ENCODE data around the gene CSTF1. TPM values are rescaled to one million over a fixed set of nuclear protein-coding genes. Genes with fewer than 3 reads are reported as not detected.

The CSTF1 gene
- total RNA-seq, 2 donors from 2014 or later, result 35.1 to 40.2 TPM

- H3K4me1 ChIP-seq (replicated peaks), result no peaks in the 10 kb centered on the region
- 61% methylated on average over 4 of the region's 4 CpGs for WGBS
These were observed 38.0 kb downstream of the CSTF1 start for GRCh38 chr20:56430461-56430860.

DNA sequence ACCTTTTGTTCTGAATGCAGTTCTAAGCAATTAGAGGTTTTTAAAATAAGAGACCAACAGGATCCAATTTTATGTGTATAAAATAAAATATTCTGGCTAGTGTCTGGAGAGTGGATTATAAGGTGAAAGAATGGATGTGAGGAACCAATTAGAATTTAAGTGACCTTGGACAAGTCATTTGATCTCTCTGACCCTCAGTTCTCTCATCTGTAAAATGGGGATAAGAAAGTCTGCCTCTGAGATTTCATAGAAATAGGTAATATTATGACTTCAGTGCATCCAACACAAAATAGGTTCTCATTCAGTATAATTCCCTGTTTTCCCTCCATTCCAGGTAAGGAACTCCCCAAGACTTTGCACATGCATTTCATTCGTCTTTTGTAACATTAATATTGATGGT lies 38.5 kb downstream of the CSTF1 start:
- Histone ChIP-seq H3K27me3 (replicated peaks; ENCODE audit: insufficient read depth) (no peaks in the 10 kb centered on the region), H3K9me3 (no peaks in the 10 kb centered on the region), H3K4me3 (no peak overlapping the region), H3K4me1 (replicated peaks) (no peaks in the 10 kb centered on the region), H3K36me3 (no peaks in the 10 kb centered on the region), H3K27ac (no peak overlapping the region)
- intact Hi-C loops (cut with DNase I), result no loop called here
- TF ChIP-seq POLR2A (IDR thresholded peaks at IDR 0.05), result no peak
- TF ChIP-seq POLR2AphosphoS5 (IDR thresholded peaks at IDR 0.05), result no peak
- TF ChIP-seq, protein P1, sequence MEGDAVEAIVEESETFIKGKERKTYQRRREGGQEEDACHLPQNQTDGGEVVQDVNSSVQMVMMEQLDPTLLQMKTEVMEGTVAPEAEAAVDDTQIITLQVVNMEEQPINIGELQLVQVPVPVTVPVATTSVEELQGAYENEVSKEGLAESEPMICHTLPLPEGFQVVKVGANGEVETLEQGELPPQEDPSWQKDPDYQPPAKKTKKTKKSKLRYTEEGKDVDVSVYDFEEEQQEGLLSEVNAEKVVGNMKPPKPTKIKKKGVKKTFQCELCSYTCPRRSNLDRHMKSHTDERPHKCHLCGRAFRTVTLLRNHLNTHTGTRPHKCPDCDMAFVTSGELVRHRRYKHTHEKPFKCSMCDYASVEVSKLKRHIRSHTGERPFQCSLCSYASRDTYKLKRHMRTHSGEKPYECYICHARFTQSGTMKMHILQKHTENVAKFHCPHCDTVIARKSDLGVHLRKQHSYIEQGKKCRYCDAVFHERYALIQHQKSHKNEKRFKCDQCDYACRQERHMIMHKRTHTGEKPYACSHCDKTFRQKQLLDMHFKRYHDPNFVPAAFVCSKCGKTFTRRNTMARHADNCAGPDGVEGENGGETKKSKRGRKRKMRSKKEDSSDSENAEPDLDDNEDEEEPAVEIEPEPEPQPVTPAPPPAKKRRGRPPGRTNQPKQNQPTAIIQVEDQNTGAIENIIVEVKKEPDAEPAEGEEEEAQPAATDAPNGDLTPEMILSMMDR (IDR thresholded peaks at IDR 0.05), result no peak
- no peak for DNase-seq (ENCODE audit: low spot score)
- WGBS, result 89% methylated on average over 1 of the region's 1 CpG

More at GRCh38 chr20:56430461-56430860, 38.0 kb downstream of the CSTF1 start:
- DNase-seq (ENCODE audit: low spot score), result no peak
- Histone ChIP-seq H3K27me3 (replicated peaks; ENCODE audit: insufficient read depth) (no peaks in the 10 kb centered on the region), H3K36me3 (no peaks in the 10 kb centered on the region), H3K4me3 (no peak overlapping the region), H3K9me3 (no peaks in the 10 kb centered on the region), H3K27ac (no peak overlapping the region)
- intact Hi-C loops (cut with DNase I), result no loop called here
- TF ChIP-seq, protein P1 (IDR thresholded peaks at IDR 0.05), result no peak
- TF ChIP-seq POLR2AphosphoS5 (IDR thresholded peaks at IDR 0.05), result no peak
- no peak for TF ChIP-seq POLR2A (IDR thresholded peaks at IDR 0.05)

GRCh38 chr20:56431471-56431870 lies 39.0 kb downstream of the CSTF1 start:
- TF ChIP-seq POLR2AphosphoS5 (IDR thresholded peaks at IDR 0.05), result no peak
- TF ChIP-seq, protein P1 (IDR thresholded peaks at IDR 0.05), result no peak
- no peak for TF ChIP-seq POLR2A (IDR thresholded peaks at IDR 0.05)
- intact Hi-C loops (cut with DNase I), result no loop called here
- Histone ChIP-seq H3K9me3 (no peaks in the 10 kb centered on the region), H3K4me1 (replicated peaks) (no peaks in the 10 kb centered on the region), H3K27ac (no peak overlapping the region), H3K4me3 (no peak overlapping the region), H3K36me3 (no peaks in the 10 kb centered on the region), H3K27me3 (replicated peaks; ENCODE audit: insufficient read depth) (no peaks in the 10 kb centered on the region)
- 84% methylated on average over 3 of the region's 3 CpGs for WGBS
- DNase-seq (ENCODE audit: low spot score), result no peak

DNA sequence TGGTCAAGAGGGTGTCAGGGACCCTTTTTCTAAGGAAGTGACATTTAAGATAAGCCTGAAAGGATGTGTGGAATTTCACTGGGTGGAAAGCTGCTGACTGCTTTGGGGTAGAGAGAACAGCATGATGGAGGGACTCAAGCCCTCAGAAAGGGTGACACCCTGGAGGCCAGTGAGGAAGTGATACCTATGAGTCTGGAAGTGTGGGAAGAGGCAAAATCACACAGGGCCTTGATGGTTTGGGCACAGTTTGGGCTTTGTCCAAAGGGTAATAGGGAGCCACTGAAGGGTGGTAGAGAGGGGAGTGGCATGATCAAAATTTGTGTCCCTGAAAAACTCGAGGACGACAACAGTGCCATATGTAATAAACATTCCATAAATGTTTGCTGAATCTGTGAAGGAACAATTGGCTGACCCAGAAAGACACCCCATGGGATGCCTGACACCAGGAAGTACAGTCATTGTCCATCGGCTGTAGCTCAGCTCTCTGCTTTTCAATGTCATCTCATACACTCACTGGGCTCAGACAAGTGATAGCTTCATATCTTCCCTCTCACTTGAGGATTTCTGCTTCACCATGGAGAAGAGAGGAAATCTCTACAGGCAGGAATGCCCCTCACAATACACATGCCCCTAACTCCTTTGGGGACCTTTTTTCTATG lies 40.9 kb downstream of the CSTF1 start:
- DNase-seq (ENCODE audit: low spot score), result no peak
- intact Hi-C loops (cut with DNase I), result no loop called here
- Histone ChIP-seq H3K27ac (no peak overlapping the region), H3K4me1 (replicated peaks) (no peaks in the 10 kb centered on the region), H3K36me3 (no peaks in the 10 kb centered on the region), H3K27me3 (replicated peaks; ENCODE audit: insufficient read depth) (no peaks in the 10 kb centered on the region), H3K4me3 (no peak overlapping the region), H3K9me3 (no peaks in the 10 kb centered on the region)
- TF ChIP-seq POLR2A (IDR thresholded peaks at IDR 0.05), result no peak
- TF ChIP-seq POLR2AphosphoS5 (IDR thresholded peaks at IDR 0.05), result no peak
- TF ChIP-seq, protein P1 (IDR thresholded peaks at IDR 0.05), result no peak
- 41% methylated on average over 3 of the region's 3 CpGs for WGBS

GRCh38 chr20:56433880-56434255 lies 41.4 kb downstream of the CSTF1 start:
- Histone ChIP-seq H3K9me3 (no peaks in the 10 kb centered on the region), H3K36me3 (no peaks in the 10 kb centered on the region), H3K27me3 (replicated peaks; ENCODE audit: insufficient read depth) (no peaks in the 10 kb centered on the region), H3K4me3 (no peak overlapping the region), H3K4me1 (replicated peaks) (no peaks in the 10 kb centered on the region), H3K27ac (no peak overlapping the region)
- WGBS, result 46% methylated on average over 6 of the region's 6 CpGs
- TF ChIP-seq POLR2A (IDR thresholded peaks at IDR 0.05) (no peak), POLR2AphosphoS5 (IDR thresholded peaks at IDR 0.05) (no peak)
- TF ChIP-seq, protein P1 (IDR thresholded peaks at IDR 0.05), result no peak
- no peak for DNase-seq (ENCODE audit: low spot score)
- intact Hi-C loops (cut with DNase I), result no loop called here

Measured in prostate gland (tissue), 2 donors.